GM23248 (cell line): Measurements from ENCODE around the gene PPFIBP2.

Source experiments
- EZH2 ChIP-seq: fragments of 200-600 bp; sonication (generic); IDR thresholded peaks from 2 replicates; pipeline ENCODE4 v1.6.1; 2018; ENCODE audit warnings: antibody characterized with exemption, mild to moderate bottlenecking; ENCODE audit not compliant: insufficient read depth, poor library complexity, severe bottlenecking
- EZH2phosphoT487 ChIP-seq: fragments of 200-600 bp; sonication (generic); IDR thresholded peaks from 2 replicates; pipeline ENCODE4 v1.6.1; 2018; ENCODE audit warnings: antibody characterized with exemption, moderate library complexity, mild to moderate bottlenecking, low read depth; ENCODE audit not compliant: insufficient read depth

DNA sequence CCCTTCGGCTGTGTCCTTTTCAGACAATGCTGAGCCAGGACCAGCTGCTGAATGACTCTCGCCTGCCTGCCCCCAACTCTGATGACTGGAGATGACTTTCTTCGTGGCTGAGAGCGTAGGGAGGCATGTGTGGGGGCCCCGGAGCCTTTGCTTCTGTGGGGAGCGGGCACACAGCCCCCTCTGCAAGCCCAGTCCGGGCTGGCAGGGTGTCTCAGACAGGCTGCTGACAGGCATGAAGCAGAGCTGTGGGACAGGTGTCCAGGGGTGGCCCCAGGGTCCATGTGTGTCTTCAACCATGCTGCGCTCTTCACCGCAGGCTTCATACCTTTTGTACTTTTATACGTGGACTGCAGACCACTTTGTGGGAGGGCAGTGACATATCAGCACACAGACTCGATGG lies 142.9 kb downstream of the PPFIBP2 start:
- TF ChIP-seq EZH2 (no peak), EZH2phosphoT487 (no peak)
